ENCODE measurements around the gene MAZ.

GRCh38 chr16:29802416-29802935, 3.9 kb upstream of the MAZ start:
- TF ChIP-seq CTCF (IDR thresholded peaks at IDR 0.05; ENCODE audit: insufficient read depth, low read length, poor library complexity, severe bottlenecking) (no peak), EZH2phosphoT487 (conservative IDR thresholded peaks at IDR 0.05; ENCODE audit: low read length) (no peak)

Measured in SU-DHL-6 (cell line).